Hematopoietic multipotent progenitor cell (in vitro differentiated cells): ENCODE measurements around the gene RSPH10B2. TPM values are rescaled to one million over a fixed set of nuclear protein-coding genes. Genes with fewer than 3 reads are reported as not detected.
"Not testable (repeated sequence)": the region's sequence is repeated elsewhere in the genome, so short reads cannot be mapped to it uniquely, and the experiment has no call there.

Source experiments
- DNase-seq, 3 donors: peaks; one replicate each; pipeline ENCODE4 v3.0.0-alpha.2; 2011 to 2015; ENCODE audit warnings: low read depth in 2 of 3, low spot score in 2 of 3
- total RNA-seq: library from RNA; depleted of rRNA; stranded (reverse); fragments of >200 nt; gene quantifications from one replicate; pipeline ENCODE4 v1.2.3, GENCODE V29; 2012

Gene RSPH10B2
- total RNA-seq, 1 donor = under 0.01 TPM

DNA sequence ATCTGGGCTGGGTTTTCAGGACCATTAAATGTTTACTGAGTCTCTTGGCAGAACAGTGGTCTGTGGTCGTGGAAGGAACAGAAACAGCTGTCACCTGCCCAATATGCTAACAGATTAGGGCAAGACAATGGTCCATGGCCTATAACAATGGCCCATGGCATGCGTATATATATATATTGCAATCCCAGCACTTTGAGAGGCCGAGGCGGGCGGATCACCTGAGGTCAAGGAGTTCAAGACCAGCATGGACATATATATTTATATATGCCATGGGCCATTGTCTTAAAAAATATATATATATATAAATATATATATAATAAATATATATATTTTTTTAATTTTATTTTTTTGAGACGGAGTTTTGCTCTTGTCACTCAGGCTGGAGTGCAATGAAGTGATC, 27.7 kb downstream of the RSPH10B2 start:
- not testable (repeated sequence) for DNase-seq

GRCh38 chr7:6789353-6789752, 35.5 kb downstream of the RSPH10B2 start:
- DNase-seq = not testable (repeated sequence)

- DNase-seq = not testable (repeated sequence)
Observed at GRCh38 chr7:6792113-6792872, 38.4 kb downstream of the RSPH10B2 start.

DNA sequence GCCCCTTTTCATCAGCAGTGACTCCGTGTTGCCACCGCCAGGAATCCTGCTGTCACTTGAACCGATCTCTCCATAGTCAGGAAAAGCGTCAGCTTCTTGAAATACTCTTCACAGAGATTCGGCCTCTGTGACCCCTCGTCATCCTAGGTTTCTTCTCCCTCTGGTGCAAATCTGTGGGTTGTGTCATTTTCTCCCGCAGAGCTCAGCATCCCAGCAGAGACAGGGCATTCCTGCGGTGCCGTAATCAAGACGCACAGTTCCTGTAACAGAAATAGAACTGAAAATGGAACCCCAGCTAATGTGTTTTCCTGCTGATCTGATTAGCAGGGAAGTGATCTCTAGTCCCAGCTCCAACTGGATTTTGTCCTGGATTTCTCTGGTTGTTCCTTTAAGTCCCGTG, 40.4 kb downstream of the RSPH10B2 start:
- DNase-seq = not testable (repeated sequence)

GRCh38 chr7:6797218-6797617, 43.3 kb downstream of the RSPH10B2 start:
- not testable (repeated sequence) for DNase-seq

DNA sequence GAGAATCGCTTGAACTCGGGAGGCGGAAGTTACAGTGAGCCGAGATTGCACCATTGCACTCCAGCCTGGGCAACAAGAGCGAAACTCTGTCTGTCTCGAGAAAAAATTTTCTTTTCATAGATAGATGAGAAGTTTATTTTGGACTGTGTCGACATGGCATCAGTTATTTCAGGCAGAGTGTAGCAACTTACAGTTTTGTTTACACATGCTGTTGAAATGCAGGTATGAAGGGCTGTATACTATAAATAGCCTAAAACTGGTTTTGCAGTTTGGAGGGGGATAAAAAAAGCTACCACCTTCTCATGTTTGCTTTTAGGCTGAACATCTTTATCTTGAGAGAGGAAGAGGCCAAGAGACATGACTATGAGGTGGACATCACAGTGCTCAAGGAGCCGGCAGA, 44.1 kb downstream of the RSPH10B2 start:
- not testable (repeated sequence) for DNase-seq

DNA sequence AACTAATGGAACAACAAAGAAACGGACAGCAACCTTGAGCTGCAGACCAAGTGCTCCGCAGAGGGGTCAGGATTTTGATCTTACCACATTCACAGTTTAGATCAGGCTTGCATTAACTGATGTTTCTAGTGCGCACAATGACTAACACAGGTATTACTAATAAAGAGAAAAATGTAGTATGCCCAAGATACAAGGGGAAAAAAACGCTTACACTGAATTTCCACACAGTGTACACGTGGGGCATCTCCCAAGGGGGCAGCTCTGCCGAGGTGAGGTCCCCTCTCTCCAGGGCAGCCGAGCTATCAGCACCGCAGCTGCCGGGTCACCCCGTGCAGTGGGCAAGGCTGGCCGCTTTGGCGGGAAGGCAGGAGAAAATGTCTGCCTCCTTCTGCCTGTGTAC, 46.0 kb downstream of the RSPH10B2 start:
- not testable (repeated sequence) for DNase-seq

GRCh38 chr7:6800331-6800730, 46.4 kb downstream of the RSPH10B2 start:
- DNase-seq = not testable (repeated sequence)

DNA sequence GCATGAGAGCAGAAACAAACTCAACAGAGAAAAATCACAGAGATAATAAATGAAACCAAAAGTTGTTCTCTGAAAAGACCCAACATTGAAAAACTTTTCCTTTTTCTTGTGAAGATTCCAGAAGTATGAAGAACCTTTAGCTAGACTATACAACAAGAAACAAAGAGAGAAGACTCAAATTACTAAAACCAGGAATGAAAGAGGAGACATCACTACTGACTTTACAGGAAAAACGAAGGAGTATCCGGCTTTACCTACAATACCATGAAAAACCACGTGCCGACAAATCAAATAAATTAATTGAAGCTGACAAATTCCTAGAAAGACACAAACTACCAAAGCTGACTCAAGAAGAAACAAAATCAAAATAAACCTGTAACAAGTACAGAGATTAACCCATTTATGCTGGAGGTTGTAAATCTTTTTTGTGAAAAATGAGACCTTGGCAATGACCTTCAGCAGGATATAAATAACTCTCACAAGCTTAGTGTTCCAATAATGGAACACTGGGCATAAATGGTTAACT, 53.6 kb downstream of the RSPH10B2 start:
- not testable (repeated sequence) for DNase-seq

- DNase-seq = not testable (repeated sequence)
Observed at GRCh38 chr7:6807959-6808358, 54.1 kb downstream of the RSPH10B2 start.

DNA sequence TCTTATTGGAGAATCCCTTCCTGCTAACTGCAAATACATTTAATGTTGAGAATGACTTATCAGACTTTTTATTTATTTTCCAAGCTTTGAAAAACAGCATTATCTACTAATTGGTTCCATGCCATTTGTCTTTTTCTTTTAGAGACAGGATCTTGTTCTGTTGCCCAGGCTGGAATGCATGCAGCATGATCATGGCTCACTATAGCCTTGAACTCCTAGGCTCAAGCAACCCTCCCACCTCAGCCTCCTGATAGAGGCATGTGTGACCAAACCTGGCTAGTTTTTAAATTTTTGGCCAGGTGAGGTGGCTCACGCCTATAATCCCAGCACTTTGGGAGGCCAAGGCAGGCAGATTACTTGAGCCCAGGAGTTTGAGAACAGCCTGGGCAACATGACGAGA, 59.1 kb downstream of the RSPH10B2 start:
- not testable (repeated sequence) for DNase-seq

- not testable (repeated sequence) for DNase-seq
Observed at GRCh38 chr7:6815470-6815869, 61.6 kb downstream of the RSPH10B2 start.

GRCh38 chr7:6821622-6822021, 67.7 kb downstream of the RSPH10B2 start:
- not testable (repeated sequence) for DNase-seq

DNA sequence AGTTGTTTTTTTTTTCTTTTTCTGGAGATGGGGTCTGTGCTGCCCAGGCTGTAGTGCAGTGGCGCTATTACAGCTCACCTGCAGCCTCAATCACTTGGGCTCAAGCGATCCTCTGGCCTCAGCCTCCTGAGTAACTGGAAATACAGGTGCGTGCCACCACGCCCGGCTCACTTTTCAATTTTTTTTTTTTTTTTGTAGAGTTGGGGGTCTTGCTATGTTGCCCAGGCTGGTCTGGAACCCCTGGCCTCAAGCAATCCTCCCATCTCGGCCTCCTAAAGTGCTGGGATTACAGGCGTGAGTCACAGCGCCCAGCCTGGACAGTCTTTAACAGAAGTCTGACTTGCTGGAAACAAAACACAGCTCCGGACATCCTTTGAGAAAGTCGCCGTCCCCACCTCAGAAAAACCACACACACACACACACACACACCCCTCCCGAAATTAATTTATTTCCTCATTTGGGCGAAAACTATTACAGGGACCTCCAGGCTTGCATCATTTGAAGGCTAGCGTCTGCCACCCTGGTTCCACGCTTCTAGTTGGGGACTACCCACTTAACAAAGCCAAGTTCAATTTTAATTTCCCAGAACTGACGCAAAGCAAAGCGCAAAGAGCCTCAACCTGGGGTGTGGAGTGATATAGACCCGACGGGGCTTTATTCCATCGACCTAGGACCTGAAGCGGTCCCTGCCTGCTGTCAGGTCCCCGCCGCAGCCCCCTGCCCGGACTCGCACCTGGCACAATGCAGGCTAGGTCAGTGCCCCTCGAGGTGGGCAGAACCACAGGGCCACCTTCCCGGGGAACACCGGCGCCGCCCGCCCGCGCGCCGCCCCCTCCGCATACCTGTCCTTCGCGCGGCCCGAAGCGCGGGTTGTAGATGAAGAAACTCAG, 71.6 kb downstream of the RSPH10B2 start:
- DNase-seq = not testable (repeated sequence)

DNA sequence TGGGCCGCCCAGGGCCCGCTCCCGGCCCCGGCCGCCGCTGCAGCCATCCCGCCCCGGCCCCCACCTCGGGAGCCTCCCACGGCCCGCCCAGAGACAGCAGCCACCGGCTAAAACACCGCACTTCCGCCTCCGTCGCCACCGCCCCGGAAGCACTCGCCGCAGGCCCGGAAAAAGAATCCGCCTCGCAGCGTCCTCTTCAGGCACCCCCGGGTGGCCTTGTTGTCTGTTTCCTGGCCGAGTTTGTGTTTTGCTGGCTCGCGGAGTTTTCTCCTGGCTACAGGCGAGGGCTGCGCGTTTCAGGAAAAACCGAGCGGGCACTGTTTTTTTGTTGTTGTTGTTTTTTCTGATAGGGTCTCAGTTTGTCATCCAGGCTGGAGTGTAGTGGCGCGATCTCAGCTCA, 72.2 kb downstream of the RSPH10B2 start, which contains the start of gene CCZ1B:
TSS of gene CCZ1B (minus strand) at position 125 of the 400 bp plus-strand sequence. CDS start at position 47, 78 bp downstream.
- DNase-seq = peak; percentile 41 to 80 (median 73)

DNA sequence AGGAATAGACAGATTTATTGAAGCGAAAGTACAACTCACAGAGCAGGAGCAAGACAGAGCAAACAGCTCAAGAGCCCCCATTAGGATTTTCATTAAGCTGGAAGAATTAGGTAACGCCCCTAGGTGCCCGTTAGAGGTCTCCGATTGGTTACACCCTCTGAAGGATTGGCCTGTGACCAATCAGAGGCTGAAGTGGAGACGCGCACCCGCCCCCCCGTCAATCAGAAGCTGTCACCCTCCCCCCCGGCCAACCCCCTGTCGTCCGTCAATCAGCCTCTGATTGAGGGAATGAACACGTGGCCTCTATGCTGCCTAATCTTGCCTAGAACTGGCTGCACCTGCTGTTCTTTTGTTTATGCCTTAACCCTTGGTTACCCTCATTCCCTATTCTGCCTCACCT, 73.3 kb downstream of the RSPH10B2 start:
- DNase-seq = not testable (repeated sequence)

DNA sequence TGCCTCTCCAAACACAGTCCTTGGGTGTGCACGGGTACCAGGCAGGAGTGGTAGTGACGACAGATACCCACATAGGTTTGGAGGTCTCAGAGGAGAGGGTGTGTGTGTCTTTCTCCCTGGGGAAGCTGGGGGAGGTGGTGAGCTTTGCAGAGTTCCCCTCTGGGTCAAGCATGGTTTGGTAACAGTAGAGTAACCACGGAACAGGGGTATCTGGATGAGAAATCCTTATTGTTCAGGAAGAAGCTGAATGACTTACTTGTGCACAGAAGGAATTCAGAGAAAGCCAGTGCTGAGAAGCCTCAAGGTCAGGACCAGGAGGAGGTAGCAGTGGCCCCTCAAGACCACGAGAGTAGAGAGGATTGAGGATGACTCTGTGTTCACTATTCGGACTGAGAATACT, 75.7 kb downstream of the RSPH10B2 start:
- DNase-seq = not testable (repeated sequence)

- not testable (repeated sequence) for DNase-seq
Observed at GRCh38 chr7:6830026-6830425, 76.1 kb downstream of the RSPH10B2 start.

GRCh38 chr7:6831018-6831725, 77.3 kb downstream of the RSPH10B2 start:
- no peak for DNase-seq

DNA sequence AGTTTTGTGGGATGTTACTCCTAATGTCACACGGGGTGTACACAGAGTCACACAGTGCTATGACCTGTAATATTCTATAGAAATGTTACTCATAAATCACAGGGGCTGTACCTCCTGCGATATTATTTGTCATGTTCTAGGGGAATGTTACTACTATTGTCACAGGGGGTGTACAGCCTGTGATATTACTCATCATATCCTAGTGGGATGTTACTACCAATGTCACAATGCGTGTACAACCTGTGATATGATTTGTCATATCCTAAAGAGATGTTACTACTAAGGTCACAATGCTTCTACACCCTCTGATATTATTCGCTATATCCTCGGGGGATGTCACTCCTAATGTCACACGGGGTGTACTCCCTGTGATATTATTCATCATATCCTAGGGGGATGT, 79.7 kb downstream of the RSPH10B2 start:
- DNase-seq = no peak
